ENCODE data around the gene RHBDD3. TPM values are rescaled to one million over a fixed set of nuclear protein-coding genes. Genes with fewer than 3 reads are reported as not detected.

RHBDD3 gene
- total RNA-seq, 2 donors from 2014 or later: 19.6 to 29.5 TPM

DNA sequence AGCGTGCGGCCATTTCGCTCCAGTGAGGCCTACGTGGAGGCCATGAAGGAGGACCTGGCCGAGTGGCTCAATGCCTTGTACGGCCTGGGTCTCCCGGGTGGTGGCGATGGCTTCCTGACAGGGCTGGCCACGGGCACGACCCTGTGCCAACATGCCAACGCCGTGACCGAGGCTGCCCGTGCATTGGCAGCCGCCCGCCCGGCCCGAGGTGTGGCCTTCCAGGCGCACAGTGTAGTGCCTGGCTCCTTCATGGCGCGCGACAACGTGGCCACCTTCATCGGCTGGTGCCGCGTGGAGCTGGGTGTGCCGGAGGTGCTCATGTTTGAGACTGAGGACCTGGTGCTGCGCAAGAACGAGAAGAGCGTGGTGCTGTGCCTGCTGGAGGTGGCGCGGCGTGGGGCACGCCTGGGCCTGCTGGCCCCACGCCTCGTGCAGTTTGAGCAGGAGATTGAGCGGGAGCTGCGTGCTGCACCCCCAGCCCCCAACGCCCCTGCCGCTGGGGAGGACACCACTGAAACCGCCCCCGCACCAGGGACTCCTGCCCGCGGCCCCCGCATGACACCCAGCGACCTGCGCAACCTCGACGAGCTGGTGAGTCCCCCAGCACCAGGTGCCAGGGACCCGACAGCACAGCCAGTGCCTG, 40.5 kb upstream of the RHBDD3 start:
- DNase-seq (ENCODE audit: low spot score in 2 of 2) (no peak), ATAC-seq (no peak)
- H3K27ac Mint-ChIP-seq: no peak overlapping the region
- H3K36me3 Mint-ChIP-seq: no peaks in the 10 kb centered on the region
- no peaks in the 10 kb centered on the region for H3K9me3 Mint-ChIP-seq

DNA sequence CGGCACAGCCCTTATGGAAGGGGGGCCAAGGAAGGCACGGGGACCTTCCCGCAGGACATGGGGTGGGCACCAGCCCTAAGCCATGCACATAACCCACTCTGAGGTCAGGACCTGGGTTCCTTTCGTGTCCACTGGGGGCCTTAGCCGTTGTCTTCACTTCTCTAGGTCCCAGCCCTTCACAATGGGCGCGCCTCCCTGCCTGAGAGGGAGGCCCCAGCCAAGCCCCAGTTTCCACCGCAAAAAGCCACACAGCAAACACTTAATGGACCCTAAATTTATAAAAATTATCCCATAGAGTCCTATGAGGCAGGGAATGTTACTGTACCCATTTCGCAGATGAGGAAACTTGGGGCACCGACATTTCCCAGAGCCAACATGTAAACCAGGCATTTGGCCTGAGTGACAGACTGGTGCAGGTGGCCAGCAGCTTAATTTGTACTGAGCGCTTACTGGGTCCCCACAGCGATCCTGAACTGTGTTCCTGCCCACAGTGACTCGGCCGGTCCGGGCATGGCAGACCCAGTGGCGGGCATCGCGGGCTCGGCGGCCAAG, 39.9 kb upstream of the RHBDD3 start:
- DNase-seq (ENCODE audit: low spot score in 2 of 2) (no peak), ATAC-seq (no peak)
- H3K36me3 Mint-ChIP-seq: no peaks in the 10 kb centered on the region
- H3K9me3 Mint-ChIP-seq: no peaks in the 10 kb centered on the region
- peak overlapping the region in 1 of 2 donors; percentile 36 for H3K27ac Mint-ChIP-seq

DNA sequence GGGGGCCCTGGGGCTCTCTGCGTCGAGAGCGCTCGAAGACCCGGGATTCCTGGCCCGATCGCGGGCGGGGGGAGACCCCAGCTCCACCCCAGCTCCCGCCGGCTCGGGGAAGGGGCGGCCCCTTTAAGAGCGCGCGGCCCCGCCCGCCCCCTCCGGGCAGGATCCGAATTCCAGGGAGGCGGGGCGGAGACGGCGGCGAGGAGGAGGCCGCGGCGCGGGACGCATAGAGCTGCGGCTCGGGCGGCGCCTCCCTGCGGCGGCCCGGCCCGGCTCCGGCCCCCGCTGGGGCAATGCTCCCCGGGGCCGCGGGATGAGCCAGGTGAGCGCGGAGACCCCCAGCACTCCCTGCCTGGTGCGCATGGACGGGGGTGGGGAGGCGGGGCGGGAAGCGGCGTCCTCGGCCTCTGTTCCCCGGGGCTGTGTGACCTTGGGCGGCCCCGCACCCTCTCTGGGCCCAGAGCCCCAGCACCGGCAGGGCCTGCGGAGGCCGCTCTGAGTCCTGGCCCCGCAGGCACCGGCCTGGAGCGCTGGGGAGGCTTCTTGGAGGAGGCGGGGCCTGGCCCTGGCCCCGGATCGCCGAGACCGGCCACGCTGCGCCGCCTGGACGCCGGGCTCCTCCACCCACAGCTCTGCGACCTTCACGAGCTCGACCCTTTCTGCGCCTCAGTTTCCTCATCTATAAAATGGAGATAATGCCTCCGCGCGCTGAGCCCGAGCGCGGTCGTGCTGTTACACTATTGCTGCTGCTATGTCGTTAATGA, 39.2 kb upstream of the RHBDD3 start:
- no peaks in the 10 kb centered on the region for H3K36me3 Mint-ChIP-seq
- peak overlapping the region in 1 of 2 donors; percentile 36 for H3K27ac Mint-ChIP-seq
- no peaks in the 10 kb centered on the region for H3K9me3 Mint-ChIP-seq
- peak; percentile 31 to 38 for ATAC-seq
- DNase-seq (ENCODE audit: low spot score in 2 of 2): peak in 1 of 2 donors; percentile 57

DNA sequence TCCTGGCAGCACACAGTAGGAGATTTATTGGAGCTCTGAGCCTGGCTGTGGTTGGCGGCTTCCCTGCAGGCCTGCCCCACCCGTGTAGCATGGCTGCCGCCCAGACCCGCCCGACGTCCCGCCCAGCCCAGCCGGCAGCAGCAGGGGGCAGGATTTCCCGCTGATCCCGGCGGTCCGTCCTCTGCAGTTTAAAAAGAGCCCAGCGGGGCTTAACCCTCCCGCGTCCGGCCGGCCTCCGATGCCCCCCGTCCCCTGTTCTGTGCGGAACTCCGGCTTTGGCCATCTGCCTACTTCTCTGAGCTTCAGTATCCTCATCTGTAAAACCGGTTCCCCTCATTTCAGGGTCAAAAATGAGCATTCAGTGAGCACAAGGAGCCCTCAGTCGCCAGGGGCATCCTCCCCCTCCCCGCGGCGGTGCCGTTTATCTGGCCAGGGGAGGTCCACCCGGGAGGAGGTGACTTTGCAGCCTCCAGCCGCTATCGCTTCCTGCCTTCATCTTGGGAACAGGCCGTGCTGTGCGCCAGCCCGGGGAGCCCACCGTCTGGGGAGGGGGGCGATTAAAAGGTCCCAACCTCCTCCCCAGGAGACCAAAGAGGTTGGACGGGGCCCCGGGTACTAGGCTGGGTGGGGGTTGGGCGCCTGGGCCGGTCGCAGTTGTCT, 38.5 kb upstream of the RHBDD3 start, which contains the start of gene GAS2L1:
Gene GAS2L1 (plus strand): TSS at position 476 of the 660 bp plus-strand sequence. CDS start 1,456 bp downstream, outside the sequence.
- peak within 1 kb of the TSS in 1 of 2 donors; percentile 36 for H3K27ac Mint-ChIP-seq
- H3K9me3 Mint-ChIP-seq: no peaks in the 10 kb centered on the region
- ATAC-seq (peak; percentile 52 to 55), DNase-seq (ENCODE audit: low spot score in 2 of 2) (peak; percentile 56 to 67)
- H3K36me3 Mint-ChIP-seq: no peaks in the 10 kb centered on the region

DNA sequence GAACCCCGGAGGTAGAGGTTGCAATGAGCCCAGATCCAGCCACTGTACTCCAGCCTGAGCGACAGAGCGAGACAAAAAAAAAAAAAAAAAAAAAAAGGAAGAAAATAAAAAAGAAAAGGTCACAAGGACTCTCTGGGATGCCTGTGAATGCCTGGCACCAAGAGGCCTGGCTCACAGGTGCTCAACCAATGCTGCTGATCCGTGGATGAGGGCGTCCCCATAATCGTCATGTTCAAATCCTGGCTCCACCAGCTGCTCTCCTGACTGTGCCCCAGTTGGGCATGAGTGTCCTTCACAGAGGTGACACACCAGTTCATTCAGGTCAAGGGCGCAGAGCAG, 38.0 kb upstream of the RHBDD3 start:
- Mint-ChIP-seq H3K27ac (no peak overlapping the region), H3K36me3 (no peaks in the 10 kb centered on the region), H3K9me3 (no peaks in the 10 kb centered on the region)
- no peak for DNase-seq (ENCODE audit: low spot score in 2 of 2)
- ATAC-seq: peak in 1 of 2 donors; percentile 5

DNA sequence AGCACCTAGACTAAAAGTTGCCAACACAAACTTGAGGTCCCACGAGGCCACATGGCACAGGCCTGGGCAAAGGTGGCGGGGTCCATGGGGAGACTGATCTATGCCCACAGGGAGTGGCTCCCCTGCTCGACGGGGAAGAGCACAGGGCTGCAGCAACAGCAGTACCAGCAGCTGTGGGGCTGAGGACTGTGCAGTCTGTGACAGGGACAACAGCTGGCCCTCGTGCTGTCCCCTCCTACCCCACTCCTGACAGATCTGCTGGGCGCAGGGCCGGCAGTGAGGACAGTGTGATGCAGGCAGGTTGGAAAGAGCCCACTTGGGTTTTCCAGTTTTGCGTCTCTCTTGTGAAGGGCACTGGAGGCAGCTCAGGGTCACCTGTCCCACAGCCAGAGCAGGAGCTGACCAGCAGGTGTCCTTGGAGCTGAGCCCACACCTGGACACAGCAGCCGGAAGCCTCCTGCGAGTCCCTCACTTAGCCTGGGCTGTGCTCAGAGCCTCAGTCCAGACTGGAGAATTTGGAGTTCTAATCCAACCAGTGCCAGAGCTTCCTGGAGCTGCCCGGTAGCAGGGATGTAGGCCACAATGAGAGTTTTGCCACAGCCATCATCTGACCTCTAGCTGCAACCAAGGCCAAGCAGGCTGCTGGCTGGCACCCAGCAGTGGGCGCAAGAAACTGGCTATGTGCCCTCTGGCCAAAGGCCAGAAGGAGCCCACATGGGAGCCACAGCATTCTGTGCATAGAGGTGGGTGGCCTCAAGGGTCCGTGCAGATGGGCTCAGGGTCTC, 35.1 kb upstream of the RHBDD3 start:
- ATAC-seq (peak in 1 of 2 donors; percentile 16), DNase-seq (ENCODE audit: low spot score in 2 of 2) (no peak)
- peaks cover 11 to 15% of the 10 kb centered on the region in 2 donors for H3K36me3 Mint-ChIP-seq
- H3K27ac Mint-ChIP-seq: peak overlapping the region in 1 of 2 donors; percentile 22
- H3K9me3 Mint-ChIP-seq: no peaks in the 10 kb centered on the region

DNA sequence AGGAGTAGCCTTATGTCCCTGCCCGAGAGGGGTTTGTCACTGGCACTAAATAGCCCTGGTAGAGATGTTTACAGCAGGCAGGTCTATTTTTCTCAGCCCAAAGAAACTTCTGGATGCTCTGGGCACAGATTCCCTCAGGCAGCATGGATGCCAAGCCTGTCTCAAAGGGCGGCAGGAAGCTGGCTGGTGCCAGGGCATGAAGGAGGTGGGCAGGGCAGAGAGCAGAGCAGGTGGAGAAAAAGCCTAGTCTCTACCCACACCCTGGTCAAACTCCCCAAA, 34.6 kb upstream of the RHBDD3 start:
- ATAC-seq: no peak
- Mint-ChIP-seq H3K9me3 (no peaks in the 10 kb centered on the region), H3K36me3 (peaks cover 17 to 20% of the 10 kb centered on the region in 2 donors), H3K27ac (peak overlapping the region in 1 of 2 donors; percentile 22)
- no peak for DNase-seq (ENCODE audit: low spot score in 2 of 2)

DNA sequence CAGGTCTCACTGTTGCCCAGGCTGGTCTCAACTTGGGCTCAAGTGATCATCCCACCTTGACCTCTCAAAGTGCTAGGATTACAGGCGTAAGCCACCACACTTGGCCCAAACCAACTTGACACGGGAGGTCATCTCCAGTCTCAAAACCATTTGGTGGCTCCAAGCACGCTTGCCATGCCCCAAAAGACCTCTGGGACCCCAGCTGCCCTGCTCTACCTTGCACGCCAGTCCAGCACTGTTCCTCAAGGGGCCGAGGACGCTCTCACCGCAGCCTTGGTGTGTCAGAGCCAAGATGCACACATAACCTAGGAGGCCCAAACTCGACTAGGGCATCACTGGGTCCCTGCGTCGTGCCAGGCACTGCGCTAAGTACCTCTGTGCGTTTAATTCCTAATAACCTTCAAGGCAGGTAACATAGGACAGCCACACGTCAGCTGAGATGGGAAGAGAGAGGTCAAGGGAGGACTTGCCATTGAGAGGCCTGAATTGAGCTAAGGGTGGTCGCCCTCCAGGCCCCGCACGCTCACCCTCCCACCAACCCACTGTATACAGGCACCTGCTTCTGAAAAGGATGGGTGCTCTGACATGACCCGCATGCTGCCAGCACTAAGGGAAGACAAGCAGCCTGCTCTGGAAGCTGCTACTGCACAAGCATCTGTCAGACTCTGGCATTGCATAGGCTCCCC, 34.1 kb upstream of the RHBDD3 start:
- H3K9me3 Mint-ChIP-seq: no peaks in the 10 kb centered on the region
- DNase-seq (ENCODE audit: low spot score in 2 of 2) (no peak), ATAC-seq (peak in 1 of 2 donors; percentile 1)
- peak overlapping the region; percentile 35 to 55 for H3K27ac Mint-ChIP-seq
- H3K36me3 Mint-ChIP-seq: peaks cover 18 to 25% of the 10 kb centered on the region in 2 donors

DNA sequence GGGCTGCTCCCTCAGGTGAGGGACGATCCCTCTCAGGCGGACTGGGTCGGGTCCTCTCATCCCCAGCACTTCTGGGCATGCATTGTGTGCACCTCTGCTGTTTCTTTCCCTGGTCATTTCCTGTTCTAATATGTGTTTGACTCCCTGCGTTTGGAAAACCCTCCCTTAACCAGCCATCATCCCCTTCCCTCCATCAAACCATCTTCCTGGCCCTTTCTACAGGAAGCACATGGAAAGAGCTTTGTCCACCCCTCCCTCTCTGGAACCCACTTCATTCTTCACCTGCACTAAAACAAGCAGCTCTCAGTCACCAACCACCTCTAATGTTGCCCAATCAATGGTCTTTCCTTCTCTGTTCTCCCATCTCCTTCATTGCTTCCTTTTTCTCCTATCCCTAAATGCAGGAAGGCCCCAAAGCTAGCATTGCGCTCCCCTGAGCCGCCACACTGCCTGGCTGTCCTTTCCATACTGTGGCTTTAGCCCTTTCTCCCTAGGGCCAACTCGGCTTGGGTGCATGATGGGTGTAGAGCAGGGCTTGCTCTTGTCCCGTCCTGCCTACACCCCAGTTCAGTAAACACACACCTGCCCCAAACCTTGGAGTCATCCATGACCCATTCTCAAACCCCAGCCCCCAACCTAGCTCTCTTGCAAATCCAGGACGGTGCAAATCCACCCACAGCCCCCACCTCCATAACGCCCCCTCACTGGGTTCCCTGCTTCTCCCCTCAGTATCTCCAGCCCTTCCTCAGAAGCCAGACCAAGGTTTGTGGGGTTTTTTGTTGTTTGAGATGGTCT, 33.2 kb upstream of the RHBDD3 start:
- Mint-ChIP-seq H3K9me3 (no peaks in the 10 kb centered on the region), H3K36me3 (peaks cover 18 to 26% of the 10 kb centered on the region in 2 donors), H3K27ac (peak overlapping the region; percentile 42 to 45)
- DNase-seq (ENCODE audit: low spot score in 2 of 2): no peak
- no peak for ATAC-seq

DNA sequence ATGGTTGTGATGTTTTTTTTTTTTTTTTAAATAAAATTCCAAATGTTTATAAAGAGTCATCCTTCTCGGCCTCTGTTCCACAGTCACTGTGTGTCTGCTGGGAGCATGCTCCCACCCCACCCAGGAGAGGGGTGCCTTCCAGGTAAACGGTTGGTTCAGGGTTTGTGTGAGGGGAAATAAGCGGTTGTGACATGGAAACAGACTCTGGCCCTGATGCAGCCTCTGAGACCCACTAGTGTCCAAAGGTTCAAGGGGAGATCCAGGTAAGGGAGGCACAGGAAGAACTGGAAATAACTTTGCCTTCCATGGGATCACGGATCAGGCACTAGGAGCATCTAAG, 32.7 kb upstream of the RHBDD3 start:
- no peaks in the 10 kb centered on the region for H3K9me3 Mint-ChIP-seq
- DNase-seq (ENCODE audit: low spot score in 2 of 2) (no peak), ATAC-seq (no peak)
- H3K27ac Mint-ChIP-seq: peak overlapping the region in 1 of 2 donors; percentile 42
- H3K36me3 Mint-ChIP-seq: peaks cover 22 to 30% of the 10 kb centered on the region in 2 donors

DNA sequence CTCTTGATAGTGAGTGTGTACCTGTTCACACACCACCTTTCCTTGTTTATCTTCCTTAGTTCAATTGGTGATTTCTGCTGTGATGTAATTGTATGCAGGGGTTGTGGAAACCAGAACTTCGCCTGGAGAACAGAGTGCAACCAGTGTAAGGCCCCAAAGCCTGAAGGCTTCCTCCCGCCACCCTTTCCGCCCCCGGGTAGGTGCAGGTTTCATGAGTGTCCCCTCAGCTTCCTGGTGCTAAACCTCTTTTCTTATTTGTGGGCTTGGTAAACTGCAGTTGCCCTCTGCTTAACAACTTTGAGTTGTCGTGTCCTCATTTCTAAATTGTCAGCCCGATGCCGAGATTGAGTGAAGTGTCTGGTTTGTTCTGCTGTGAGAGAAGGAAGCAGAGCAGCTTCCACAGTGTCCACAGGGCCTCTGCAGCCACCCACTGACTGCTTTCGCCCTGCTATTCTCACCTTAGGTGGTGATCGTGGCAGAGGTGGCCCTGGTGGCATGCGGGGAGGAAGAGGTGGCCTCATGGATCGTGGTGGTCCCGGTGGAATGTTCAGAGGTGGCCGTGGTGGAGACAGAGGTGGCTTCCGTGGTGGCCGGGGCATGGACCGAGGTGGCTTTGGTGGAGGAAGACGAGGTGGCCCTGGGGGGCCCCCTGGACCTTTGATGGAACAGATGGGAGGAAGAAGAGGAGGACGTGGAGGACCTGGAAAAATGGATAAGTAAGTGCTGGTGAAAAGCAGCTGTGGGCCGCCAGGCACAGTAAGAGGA, 31.5 kb upstream of the RHBDD3 start:
- Mint-ChIP-seq H3K27ac (peak overlapping the region; percentile 46 to 81), H3K36me3 (peaks cover 22 to 30% of the 10 kb centered on the region in 2 donors), H3K9me3 (no peaks in the 10 kb centered on the region)
- no peak for ATAC-seq
- no peak for DNase-seq (ENCODE audit: low spot score in 2 of 2)

DNA sequence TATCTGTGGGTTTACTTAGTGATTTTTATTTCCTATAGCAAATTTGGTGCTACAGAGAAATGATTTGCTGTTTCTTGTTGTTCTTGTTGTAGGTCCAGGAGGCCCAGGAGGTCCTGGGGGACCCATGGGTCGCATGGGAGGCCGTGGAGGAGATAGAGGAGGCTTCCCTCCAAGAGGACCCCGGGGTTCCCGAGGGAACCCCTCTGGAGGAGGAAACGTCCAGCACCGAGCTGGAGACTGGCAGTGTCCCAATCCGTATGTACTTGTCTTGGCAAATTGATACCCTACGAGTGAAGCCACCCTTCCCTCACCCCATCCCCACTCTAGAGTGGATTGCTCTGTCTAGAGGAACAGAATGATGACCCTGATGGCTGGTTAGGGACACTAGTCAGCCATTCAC, 30.9 kb upstream of the RHBDD3 start:
- Mint-ChIP-seq H3K36me3 (peaks cover 22 to 30% of the 10 kb centered on the region in 2 donors), H3K27ac (peak overlapping the region in 1 of 2 donors; percentile 73)
- no peak for ATAC-seq

DNA sequence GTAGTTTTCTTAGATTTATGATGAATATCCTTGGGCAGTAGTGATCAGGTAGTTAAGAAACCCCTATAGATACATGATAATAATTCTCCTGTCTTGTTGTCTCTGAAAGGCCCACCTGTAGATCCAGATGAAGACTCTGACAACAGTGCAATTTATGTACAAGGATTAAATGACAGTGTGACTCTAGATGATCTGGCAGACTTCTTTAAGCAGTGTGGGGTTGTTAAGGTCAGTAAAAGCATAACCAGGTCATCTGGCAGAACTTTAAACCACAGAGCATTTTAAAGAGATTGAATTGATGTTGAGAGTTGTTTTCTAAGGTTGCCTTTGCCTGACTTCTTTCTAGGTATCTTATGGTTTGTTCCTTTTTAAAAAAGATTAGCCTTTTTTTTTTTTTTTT, 24.6 kb upstream of the RHBDD3 start:
- DNase-seq (ENCODE audit: low spot score in 2 of 2) (no peak), ATAC-seq (no peak)
- H3K9me3 Mint-ChIP-seq: no peaks in the 10 kb centered on the region
- H3K36me3 Mint-ChIP-seq: peaks cover 12 to 39% of the 10 kb centered on the region in 2 donors
- no peak overlapping the region for H3K27ac Mint-ChIP-seq

More for the DNA sequence above, 30.9 kb upstream of the RHBDD3 start:
- no peak for DNase-seq (ENCODE audit: low spot score in 2 of 2)
- no peaks in the 10 kb centered on the region for H3K9me3 Mint-ChIP-seq

DNA sequence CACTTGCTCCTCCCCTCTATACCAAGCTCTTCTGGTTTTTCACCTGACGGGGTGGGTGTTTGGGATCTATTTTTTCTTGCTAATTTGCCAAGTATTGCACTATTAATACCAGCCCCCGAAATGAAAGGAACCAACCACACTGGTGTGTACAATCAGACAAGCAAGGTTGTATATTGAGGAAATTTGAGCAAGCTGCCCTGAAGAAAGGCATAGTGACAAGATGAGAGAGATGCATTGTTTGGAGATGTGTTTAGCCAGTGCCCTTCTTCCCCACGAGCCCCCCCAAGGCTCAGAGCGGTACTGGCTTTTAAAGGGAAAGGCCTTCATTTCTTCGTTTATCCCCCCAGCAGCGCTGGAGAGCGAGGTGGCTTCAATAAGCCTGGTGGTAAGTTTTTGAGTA, 23.4 kb upstream of the RHBDD3 start:
- no peak for DNase-seq (ENCODE audit: low spot score in 2 of 2)
- Mint-ChIP-seq H3K36me3 (peaks cover 10 to 40% of the 10 kb centered on the region in 2 donors), H3K27ac (no peak overlapping the region), H3K9me3 (no peaks in the 10 kb centered on the region)
- ATAC-seq: no peak

DNA sequence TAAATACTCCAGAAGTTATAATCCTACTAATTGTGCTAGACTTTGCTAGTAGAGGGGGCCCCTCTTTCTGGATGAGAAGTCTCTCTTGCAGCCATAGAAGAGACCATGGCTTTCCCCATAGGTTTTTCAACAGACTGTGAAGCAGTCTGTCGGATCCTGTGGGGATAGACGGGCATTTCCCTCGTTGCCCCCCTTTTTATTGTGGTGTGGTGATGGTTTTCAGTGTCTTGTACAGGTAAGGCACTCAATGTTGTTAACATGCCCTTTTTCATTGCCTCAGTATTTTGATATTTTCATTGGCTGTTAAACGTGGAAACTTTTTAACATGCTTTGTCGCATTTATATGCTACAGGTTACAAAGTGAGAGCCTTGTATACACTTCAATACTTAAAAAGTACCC, 22.3 kb upstream of the RHBDD3 start:
- no peak overlapping the region for H3K27ac Mint-ChIP-seq
- H3K36me3 Mint-ChIP-seq: peaks cover 6 to 40% of the 10 kb centered on the region in 2 donors
- H3K9me3 Mint-ChIP-seq: no peaks in the 10 kb centered on the region
- no peak for DNase-seq (ENCODE audit: low spot score in 2 of 2)
- ATAC-seq: no peak

Measured in activated naive CD4-positive, alpha-beta T cell treated with anti-CD3 and anti-CD28 coated beads, Interleukin-2, amount 50 U/mL, for 72 hours (primary cell).